Measurements from ENCODE around the gene LPCAT1. TPM values are rescaled to one million over a fixed set of nuclear protein-coding genes. Genes with fewer than 3 reads are reported as not detected.

LPCAT1 gene
- total RNA-seq, 1 donor from 2014 or later = 37.9 TPM

DNA sequence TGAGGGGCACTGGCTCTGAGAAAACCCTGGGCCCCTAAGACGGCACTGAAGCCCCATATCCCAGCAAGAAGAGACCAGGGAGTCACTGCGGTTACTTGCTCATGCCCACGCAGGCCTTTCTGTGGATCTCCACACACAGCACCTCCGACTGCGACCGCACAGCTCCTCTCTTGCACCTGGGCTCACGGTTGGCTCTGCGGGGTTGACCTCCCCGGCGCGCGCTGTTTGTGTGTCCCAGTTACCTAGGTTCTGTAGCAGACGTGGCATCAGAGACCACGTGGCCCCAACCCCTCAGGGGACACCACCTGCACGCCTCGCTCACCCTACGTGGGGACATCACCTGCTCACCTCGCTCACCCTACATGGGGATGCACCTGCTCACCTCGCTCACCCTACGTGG lies 12.7 kb downstream of the LPCAT1 start:
- H3K4me1 Mint-ChIP-seq (ENCODE audit: unreplicated experiment) = peaks cover 4% of the 10 kb centered on the region
- no peaks in the 10 kb centered on the region for H3K9me3 Mint-ChIP-seq (ENCODE audit: unreplicated experiment)
- peak; percentile 78 for DNase-seq (ENCODE audit: extremely low spot score, unreplicated experiment)
- no peak overlapping the region for H3K27ac Mint-ChIP-seq (ENCODE audit: unreplicated experiment)
- H3K4me3 Mint-ChIP-seq (ENCODE audit: unreplicated experiment) = no peak overlapping the region
- H3K27me3 Mint-ChIP-seq (ENCODE audit: unreplicated experiment) = no peaks in the 10 kb centered on the region
- TF ChIP-seq, protein P1, sequence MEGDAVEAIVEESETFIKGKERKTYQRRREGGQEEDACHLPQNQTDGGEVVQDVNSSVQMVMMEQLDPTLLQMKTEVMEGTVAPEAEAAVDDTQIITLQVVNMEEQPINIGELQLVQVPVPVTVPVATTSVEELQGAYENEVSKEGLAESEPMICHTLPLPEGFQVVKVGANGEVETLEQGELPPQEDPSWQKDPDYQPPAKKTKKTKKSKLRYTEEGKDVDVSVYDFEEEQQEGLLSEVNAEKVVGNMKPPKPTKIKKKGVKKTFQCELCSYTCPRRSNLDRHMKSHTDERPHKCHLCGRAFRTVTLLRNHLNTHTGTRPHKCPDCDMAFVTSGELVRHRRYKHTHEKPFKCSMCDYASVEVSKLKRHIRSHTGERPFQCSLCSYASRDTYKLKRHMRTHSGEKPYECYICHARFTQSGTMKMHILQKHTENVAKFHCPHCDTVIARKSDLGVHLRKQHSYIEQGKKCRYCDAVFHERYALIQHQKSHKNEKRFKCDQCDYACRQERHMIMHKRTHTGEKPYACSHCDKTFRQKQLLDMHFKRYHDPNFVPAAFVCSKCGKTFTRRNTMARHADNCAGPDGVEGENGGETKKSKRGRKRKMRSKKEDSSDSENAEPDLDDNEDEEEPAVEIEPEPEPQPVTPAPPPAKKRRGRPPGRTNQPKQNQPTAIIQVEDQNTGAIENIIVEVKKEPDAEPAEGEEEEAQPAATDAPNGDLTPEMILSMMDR (IDR thresholded peaks at IDR 0.05) = no peak
- peaks cover 3% of the 10 kb centered on the region for H3K36me3 Mint-ChIP-seq (ENCODE audit: unreplicated experiment)

DNA sequence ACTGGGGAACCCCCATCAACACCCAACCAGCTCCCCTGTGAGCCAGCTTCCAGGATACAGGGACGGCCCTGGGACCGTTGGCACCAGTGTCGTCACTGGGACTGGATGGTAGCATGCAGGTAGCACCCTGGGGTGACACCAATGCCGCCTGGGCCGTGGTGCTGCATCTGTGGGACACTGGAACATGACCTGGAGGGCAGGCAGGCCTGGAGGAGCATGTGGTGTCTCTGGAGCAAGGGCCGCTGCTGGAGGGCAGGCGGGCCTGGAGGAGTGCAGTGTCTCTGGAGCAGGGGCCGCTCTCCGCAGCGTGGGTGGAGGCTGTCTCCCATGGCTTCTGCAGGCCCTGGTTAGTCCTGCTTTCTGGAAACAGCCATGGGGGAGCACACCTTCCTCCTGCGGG lies 13.1 kb downstream of the LPCAT1 start:
- Mint-ChIP-seq H3K4me3 (ENCODE audit: unreplicated experiment) (no peak overlapping the region), H3K27me3 (ENCODE audit: unreplicated experiment) (no peaks in the 10 kb centered on the region), H3K4me1 (ENCODE audit: unreplicated experiment) (peaks cover 6% of the 10 kb centered on the region), H3K36me3 (ENCODE audit: unreplicated experiment) (peaks cover 3% of the 10 kb centered on the region), H3K9me3 (ENCODE audit: unreplicated experiment) (no peaks in the 10 kb centered on the region), H3K27ac (ENCODE audit: unreplicated experiment) (no peak overlapping the region)
- DNase-seq (ENCODE audit: extremely low spot score, unreplicated experiment) = peak; percentile 84
- TF ChIP-seq, protein P1 (IDR thresholded peaks at IDR 0.05) = no peak

DNA sequence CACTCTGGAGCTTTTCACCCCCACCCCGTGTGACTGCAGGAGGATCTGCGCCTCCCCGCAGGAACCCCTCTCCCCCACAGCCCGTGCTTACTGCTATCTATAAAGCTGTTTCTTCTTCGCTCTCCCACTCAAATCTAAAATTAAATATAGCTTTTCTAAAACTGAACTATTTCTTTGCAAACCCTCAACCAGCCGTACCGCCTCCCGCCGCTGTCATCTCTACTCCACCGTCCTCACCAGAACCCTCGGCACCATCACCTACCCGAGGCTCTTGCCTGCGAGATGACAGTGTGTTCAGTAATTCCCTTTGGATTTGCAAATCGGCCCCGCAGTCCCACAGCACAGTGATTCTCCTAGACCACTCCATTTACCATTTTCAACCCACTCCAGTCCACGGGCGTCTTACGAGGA lies 13.6 kb downstream of the LPCAT1 start:
- Mint-ChIP-seq H3K4me1 (ENCODE audit: unreplicated experiment) (peaks cover 7% of the 10 kb centered on the region), H3K4me3 (ENCODE audit: unreplicated experiment) (no peak overlapping the region), H3K36me3 (ENCODE audit: unreplicated experiment) (peaks cover 3% of the 10 kb centered on the region), H3K9me3 (ENCODE audit: unreplicated experiment) (no peaks in the 10 kb centered on the region), H3K27me3 (ENCODE audit: unreplicated experiment) (no peaks in the 10 kb centered on the region), H3K27ac (ENCODE audit: unreplicated experiment) (no peak overlapping the region)
- peak; percentile 72 for DNase-seq (ENCODE audit: extremely low spot score, unreplicated experiment)
- TF ChIP-seq, protein P1 (IDR thresholded peaks at IDR 0.05) = no peak

DNA sequence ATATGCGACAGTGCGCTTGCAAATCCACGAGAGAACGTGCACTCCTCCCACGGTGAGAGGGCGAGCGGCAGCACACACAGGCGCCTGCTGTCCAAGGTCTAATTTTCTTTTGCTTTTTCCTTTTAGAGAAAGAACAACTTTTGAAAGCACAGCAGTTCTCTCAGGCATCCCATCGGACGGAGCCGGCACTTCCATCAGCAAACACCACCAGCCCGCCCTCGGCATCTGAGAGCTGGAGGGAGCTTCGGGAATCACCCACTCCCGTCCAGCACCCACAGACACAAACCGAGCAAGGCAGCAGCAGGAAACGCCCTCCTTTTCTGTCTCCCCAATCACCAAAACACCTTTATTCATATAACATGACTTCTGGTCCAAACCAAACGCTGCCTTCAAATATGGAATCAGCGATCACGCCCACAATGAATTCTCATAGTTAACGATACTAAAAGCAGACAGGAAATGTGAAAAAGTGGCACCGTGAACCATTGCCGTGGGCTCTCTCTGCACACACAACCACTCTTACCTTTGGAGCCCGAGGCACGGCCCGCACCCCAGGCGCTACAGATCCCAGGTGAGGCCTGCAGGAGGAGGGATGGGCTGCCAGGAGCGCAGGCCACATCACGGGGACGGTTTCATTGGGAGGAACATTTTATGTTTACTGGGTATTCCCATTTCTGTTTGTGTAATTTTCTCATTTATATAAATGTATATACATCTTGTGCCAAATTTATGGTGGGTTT lies 14.2 kb downstream of the LPCAT1 start:
- H3K9me3 Mint-ChIP-seq (ENCODE audit: unreplicated experiment) = no peaks in the 10 kb centered on the region
- H3K27me3 Mint-ChIP-seq (ENCODE audit: unreplicated experiment) = no peaks in the 10 kb centered on the region
- TF ChIP-seq, protein P1 (IDR thresholded peaks at IDR 0.05) = no peak
- no peak overlapping the region for H3K27ac Mint-ChIP-seq (ENCODE audit: unreplicated experiment)
- DNase-seq (ENCODE audit: extremely low spot score, unreplicated experiment) = peak; percentile 77
- H3K36me3 Mint-ChIP-seq (ENCODE audit: unreplicated experiment) = peaks cover 3% of the 10 kb centered on the region
- H3K4me3 Mint-ChIP-seq (ENCODE audit: unreplicated experiment) = no peak overlapping the region
- peaks cover 7% of the 10 kb centered on the region for H3K4me1 Mint-ChIP-seq (ENCODE audit: unreplicated experiment)

DNA sequence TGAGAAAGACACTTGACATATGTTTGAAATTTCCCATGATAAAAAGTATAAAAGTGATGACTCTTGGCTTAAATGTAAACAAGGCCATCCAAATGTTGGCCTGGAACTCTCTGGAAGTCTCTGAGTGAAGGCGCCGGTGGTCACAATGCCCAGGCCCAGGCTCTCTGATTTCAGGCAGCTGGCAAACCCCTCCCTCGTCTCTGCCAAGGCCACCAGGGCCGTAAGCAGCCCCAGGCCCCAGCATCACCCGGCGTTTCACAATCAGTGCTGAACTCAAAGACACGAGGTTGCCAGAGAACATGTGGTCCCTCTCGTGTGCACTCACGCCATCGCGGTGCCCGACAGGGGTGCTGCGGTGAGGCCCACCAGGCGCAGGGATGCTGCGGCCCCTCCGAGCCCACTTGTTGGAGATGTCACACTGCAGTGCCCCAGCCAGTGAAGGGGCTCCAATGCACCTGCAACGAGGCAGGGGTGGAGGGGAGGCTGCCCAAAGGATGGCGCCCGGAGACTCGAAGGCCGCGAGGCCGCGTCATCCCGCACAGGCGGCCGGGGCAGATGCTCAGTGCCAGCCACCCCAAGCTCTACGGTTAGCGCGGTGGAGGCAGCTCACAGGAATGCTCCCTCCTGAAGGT lies 15.0 kb downstream of the LPCAT1 start:
- no peak overlapping the region for H3K4me3 Mint-ChIP-seq (ENCODE audit: unreplicated experiment)
- no peaks in the 10 kb centered on the region for H3K9me3 Mint-ChIP-seq (ENCODE audit: unreplicated experiment)
- H3K27me3 Mint-ChIP-seq (ENCODE audit: unreplicated experiment) = no peaks in the 10 kb centered on the region
- peaks cover 9% of the 10 kb centered on the region for H3K4me1 Mint-ChIP-seq (ENCODE audit: unreplicated experiment)
- no peak overlapping the region for H3K27ac Mint-ChIP-seq (ENCODE audit: unreplicated experiment)
- no peak for DNase-seq (ENCODE audit: extremely low spot score, unreplicated experiment)
- H3K36me3 Mint-ChIP-seq (ENCODE audit: unreplicated experiment) = peaks cover 3% of the 10 kb centered on the region
- TF ChIP-seq, protein P1 (IDR thresholded peaks at IDR 0.05) = no peak
